GM23248 (cell line): Measurements from ENCODE around the gene HSPBP1. TPM values are rescaled to one million over a fixed set of nuclear protein-coding genes. Genes with fewer than 3 reads are reported as not detected.

Experiments used
- DNase-seq: peaks from one replicate; pipeline ENCODE4 v3.0.0-alpha.2; 2015
- H2AFZ ChIP-seq: fragments of 200-600 bp; sonication (generic); 2 replicates; pipeline ENCODE4 v1.6.1; 2016; ENCODE audit warnings: antibody characterized with exemption
- H3F3A ChIP-seq: fragments of 200-600 bp; sonication (generic); 2 replicates; pipeline ENCODE4 v1.6.1; 2016; ENCODE audit warnings: mild to moderate bottlenecking, antibody characterized with exemption, mixed run types; ENCODE audit not compliant: insufficient read depth
- H3K27ac ChIP-seq: fragments of 200-600 bp; sonication (generic); 2 replicates; pipeline ENCODE4 v1.5.1; 2016; ENCODE audit warnings: mild to moderate bottlenecking
- H3K27me3 ChIP-seq: fragments of 200-600 bp; sonication (generic); replicated peaks from 2 replicates; pipeline ENCODE4 v1.6.1; 2016; ENCODE audit warnings: mild to moderate bottlenecking; ENCODE audit not compliant: insufficient read depth
- H3K36me3 ChIP-seq: fragments of 200-600 bp; sonication (generic); 2 replicates; pipeline ENCODE4 v1.6.1; 2016; ENCODE audit warnings: low read depth, mild to moderate bottlenecking
- H3K4me1 ChIP-seq: fragments of 200-600 bp; sonication (generic); 2 replicates; pipeline ENCODE4 v1.6.1; 2016; ENCODE audit warnings: mild to moderate bottlenecking; ENCODE audit not compliant: insufficient read depth
- H3K4me2 ChIP-seq: fragments of 200-600 bp; sonication (generic); one replicate; pipeline ENCODE4 v1.6.1; 2016; ENCODE audit warnings: mild to moderate bottlenecking; ENCODE audit not compliant: unreplicated experiment
- H3K4me3 ChIP-seq: fragments of 200-600 bp; sonication (generic); 2 replicates; pipeline ENCODE4 v1.5.1; 2016; ENCODE audit warnings: mild to moderate bottlenecking
- H3K79me2 ChIP-seq: fragments of 200-600 bp; sonication (generic); 2 replicates; pipeline ENCODE4 v1.6.1; 2016; ENCODE audit warnings: mild to moderate bottlenecking; ENCODE audit not compliant: insufficient read depth
- H3K9ac ChIP-seq: fragments of 200-600 bp; sonication (generic); 2 replicates; pipeline ENCODE4 v1.6.1; 2016; ENCODE audit warnings: mild to moderate bottlenecking
- H3K9me2 ChIP-seq: fragments of 200-600 bp; sonication (generic); 2 replicates; pipeline ENCODE4 v1.6.1; 2016; ENCODE audit warnings: mixed run types, mild to moderate bottlenecking, moderate library complexity; ENCODE audit not compliant: insufficient read depth
- H3K9me3 ChIP-seq: fragments of 200-600 bp; sonication (generic); one replicate; pipeline ENCODE4 v1.6.1; 2017; ENCODE audit warnings: low read depth
- H4K20me1 ChIP-seq: fragments of 200-600 bp; sonication (generic); 2 replicates; pipeline ENCODE4 v1.6.0; 2016; ENCODE audit not compliant: insufficient read depth
- EZH2 ChIP-seq: fragments of 200-600 bp; sonication (generic); IDR thresholded peaks from 2 replicates; pipeline ENCODE4 v1.6.1; 2018; ENCODE audit warnings: antibody characterized with exemption, mild to moderate bottlenecking; ENCODE audit not compliant: insufficient read depth, poor library complexity, severe bottlenecking
- EZH2phosphoT487 ChIP-seq: fragments of 200-600 bp; sonication (generic); IDR thresholded peaks from 2 replicates; pipeline ENCODE4 v1.6.1; 2018; ENCODE audit warnings: antibody characterized with exemption, moderate library complexity, mild to moderate bottlenecking, low read depth; ENCODE audit not compliant: insufficient read depth
- WGBS, 2 experiments: methylation state at CpG; one replicate each; pipeline ENCODE4 v1.1.6; 2015 to 2017; ENCODE audit warnings: low lambda C conversion rate in 2 of 2, low coverage in 1 of 2; ENCODE audit errors: missing lambda C conversion rate in 2 of 2; 5-methylcytosine and 5-hydroxymethylcytosine counted together
- in situ Hi-C: fragments of 300-500 bp; cut with MboI; formaldehyde crosslinking; loops from 2 replicates; pipeline ENCODE4 v1.15.0; 2020
- polyA plus RNA-seq: library from polyadenylated mRNA; unstranded; fragments of >200 nt; fragmentation: Nextera tagmentation; extraction: Ambion mirVana; gene quantifications from 2 replicates; pipeline ENCODE4 v1.2.1, GENCODE V29; 2016
- total RNA-seq: library from RNA; depleted of rRNA; stranded (reverse); fragments of >200 nt; shearing (Covaris generic); gene quantifications from 2 replicates; pipeline ENCODE4 v1.2.3, GENCODE V29; 2014

The HSPBP1 gene
- total and polyA plus RNA-seq, 2 experiments from 2014 or later = 42.5 to 62.5 TPM

DNA sequence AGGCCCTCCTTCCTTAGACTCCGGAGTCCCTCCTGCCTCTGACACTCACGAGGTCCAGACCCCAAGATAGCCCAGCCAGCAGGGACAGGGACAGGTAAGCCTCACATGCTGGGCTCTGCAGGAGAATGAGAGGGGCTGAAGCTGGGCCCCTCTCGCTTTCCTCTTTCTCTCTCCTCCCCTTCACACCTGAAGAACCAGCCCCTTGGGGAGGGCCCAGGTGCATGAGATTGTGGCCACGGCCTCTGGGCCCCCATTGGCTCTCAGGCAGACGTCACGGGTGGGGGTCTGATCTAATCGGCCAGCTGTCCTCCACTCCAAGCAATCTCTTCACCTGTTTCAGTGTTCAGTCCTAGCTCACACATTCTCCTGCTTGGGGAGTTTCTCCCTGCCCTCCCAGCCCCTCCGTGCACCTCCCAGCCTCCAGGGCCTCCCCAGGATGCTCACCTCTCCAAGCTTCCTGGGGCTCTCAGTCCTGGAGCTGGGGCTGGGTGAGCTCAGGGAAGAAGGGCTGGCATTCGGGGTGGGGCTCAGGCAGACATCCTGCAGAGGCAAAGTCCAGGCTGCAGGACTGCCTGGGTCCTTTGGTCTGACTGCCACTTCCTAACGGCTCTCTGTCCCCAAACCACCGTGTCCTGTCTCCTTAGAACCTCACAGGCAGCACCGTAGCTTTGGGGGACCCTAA is 42.4 kb upstream of the HSPBP1 start:
- Histone ChIP-seq H3K9me2 (no peaks in the 10 kb centered on the region), H3K79me2 (no peaks in the 10 kb centered on the region), H3K36me3 (no peaks in the 10 kb centered on the region), H3K4me3 (no peak overlapping the region), H3K9me3 (no peaks in the 10 kb centered on the region), H3K27me3 (no peaks in the 10 kb centered on the region), H3K4me2 (no peak overlapping the region), H3F3A (no peaks in the 10 kb centered on the region), H4K20me1 (no peaks in the 10 kb centered on the region), H3K9ac (no peak overlapping the region), H3K27ac (no peak overlapping the region), H3K4me1 (peaks cover 2% of the 10 kb centered on the region), H2AFZ (no peak overlapping the region)
- TF ChIP-seq EZH2 (no peak), EZH2phosphoT487 (no peak)
- WGBS, 2 experiments = 39 to 41% methylated on average over 11 to 12 of the region's 12 CpGs
- DNase-seq = no peak
- in situ Hi-C loops = no loop called here

DNA sequence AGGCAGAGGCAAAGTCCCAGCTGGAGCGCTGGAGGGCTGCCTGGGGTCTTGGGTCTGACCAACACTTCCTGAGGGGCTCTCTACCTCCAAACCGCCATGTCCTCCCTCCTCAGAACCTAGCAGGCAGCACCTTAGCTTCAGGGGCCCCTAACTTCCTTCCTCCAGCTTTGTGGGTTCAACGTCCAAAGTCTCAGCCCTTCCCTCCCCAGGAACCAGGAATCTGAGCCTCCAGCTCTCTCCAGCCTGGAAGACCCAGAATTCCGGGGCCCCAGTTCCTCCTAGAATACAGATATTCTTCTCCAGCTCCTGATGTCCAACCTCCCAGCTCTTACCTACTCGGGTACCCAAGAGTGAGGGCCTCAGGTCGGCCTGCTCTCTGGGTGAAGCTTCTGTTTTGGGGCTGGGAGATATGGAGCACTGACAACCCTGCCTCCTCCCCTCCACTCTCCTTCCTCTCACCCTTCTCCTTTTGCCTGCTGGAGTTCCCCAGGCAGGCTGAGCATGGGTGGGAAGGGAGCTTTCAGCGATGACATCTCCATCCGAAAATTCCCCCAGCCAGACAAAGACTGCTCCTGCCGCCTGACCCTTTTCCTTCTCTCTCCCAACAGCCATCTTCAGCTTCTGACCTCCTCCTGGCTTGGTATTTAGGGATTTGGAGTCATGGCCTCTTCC is 41.7 kb upstream of the HSPBP1 start:
- in situ Hi-C loops = no loop called here

DNA sequence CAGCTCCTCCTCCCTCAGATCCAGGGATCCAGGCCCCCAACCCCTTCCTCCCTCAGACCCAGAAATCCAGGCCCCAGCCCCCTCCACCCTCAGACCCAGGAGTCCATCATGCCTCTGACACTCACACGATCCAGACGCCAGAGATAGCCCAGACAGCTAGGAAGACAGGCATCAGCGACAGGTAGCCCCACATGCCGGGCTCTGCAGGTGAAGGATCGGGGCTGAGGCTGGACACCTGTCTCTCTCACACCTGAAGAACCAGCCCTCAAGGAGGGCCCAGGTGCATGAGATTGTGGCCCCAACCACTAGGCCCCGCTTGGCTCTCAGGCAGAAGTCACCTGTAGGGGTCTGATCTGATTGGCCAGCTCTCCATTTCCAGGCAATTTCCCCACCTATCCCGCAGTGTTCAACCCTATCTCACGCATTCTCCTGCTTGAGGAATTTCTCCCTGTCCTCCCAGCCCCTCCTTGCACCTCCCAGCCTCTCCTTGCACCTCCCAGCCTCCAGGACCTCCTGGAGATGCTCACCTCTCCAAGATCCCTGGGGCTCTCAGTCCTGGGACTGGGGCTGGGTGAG is 41.0 kb upstream of the HSPBP1 start:
- no peak overlapping the region for H3K4me2 ChIP-seq
- H3K27me3 ChIP-seq = no peaks in the 10 kb centered on the region
- H3K4me3 ChIP-seq = no peak overlapping the region
- TF ChIP-seq EZH2phosphoT487 = no peak
- no peak for TF ChIP-seq EZH2
- no peaks in the 10 kb centered on the region for H3K79me2 ChIP-seq
- no peaks in the 10 kb centered on the region for H3K9me3 ChIP-seq
- H3F3A ChIP-seq = no peaks in the 10 kb centered on the region
- no peak overlapping the region for H2AFZ ChIP-seq
- no peaks in the 10 kb centered on the region for H3K9me2 ChIP-seq
- WGBS, 2 experiments = 81 to 82% methylated on average over 8 of the region's 8 CpGs
- H3K36me3 ChIP-seq = no peaks in the 10 kb centered on the region
- H3K9ac ChIP-seq = no peak overlapping the region
- no peak for DNase-seq
- no peaks in the 10 kb centered on the region for H3K4me1 ChIP-seq
- H4K20me1 ChIP-seq = no peaks in the 10 kb centered on the region
- H3K27ac ChIP-seq = no peak overlapping the region
- in situ Hi-C loops = no loop called here

More for the DNA sequence above, 41.7 kb upstream of the HSPBP1 start:
- no peak for TF ChIP-seq EZH2phosphoT487
- TF ChIP-seq EZH2 = no peak
- H3K9ac ChIP-seq = no peak overlapping the region
- H3K4me3 ChIP-seq = no peak overlapping the region
- no peaks in the 10 kb centered on the region for H4K20me1 ChIP-seq
- no peaks in the 10 kb centered on the region for H3K27me3 ChIP-seq
- H3K36me3 ChIP-seq = no peaks in the 10 kb centered on the region
- H3K4me2 ChIP-seq = no peak overlapping the region
- H3K9me3 ChIP-seq = no peaks in the 10 kb centered on the region
- DNase-seq = no peak
- no peak overlapping the region for H2AFZ ChIP-seq
- no peaks in the 10 kb centered on the region for H3K79me2 ChIP-seq
- H3K4me1 ChIP-seq = no peaks in the 10 kb centered on the region
- no peaks in the 10 kb centered on the region for H3K9me2 ChIP-seq
- WGBS, 2 experiments = 70 to 71% methylated on average over 8 to 9 of the region's 9 CpGs
- no peaks in the 10 kb centered on the region for H3F3A ChIP-seq
- no peak overlapping the region for H3K27ac ChIP-seq

DNA sequence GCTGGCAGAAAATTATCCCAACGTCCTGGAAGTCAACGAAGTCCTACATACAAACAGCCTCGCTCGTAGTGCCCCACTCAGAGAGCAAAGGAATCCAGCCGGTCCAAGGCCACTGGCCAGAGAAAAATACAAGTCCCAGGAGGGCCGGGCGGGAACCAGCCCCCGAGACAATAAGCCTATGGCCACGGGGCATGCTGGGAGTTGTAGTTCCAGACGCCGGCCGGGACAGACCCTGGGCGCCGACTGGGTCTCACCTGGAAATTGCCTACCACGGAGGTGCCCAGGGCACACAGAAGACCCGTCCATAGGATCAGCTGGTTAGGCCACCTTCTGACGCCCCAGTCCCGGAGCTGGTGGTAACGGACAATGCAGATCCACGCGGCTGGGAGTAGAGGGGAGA is 39.9 kb upstream of the HSPBP1 start:
- H3K9ac ChIP-seq = no peak overlapping the region
- in situ Hi-C loops = no loop called here
- no peaks in the 10 kb centered on the region for H3F3A ChIP-seq
- no peaks in the 10 kb centered on the region for H4K20me1 ChIP-seq
- whole genome bisulfite sequencing, 2 experiments = 8 to 9% methylated on average over 20 to 21 of the region's 21 CpGs
- peak overlapping the region; percentile 68 for H2AFZ ChIP-seq
- H3K4me2 ChIP-seq = no peak overlapping the region
- H3K4me3 ChIP-seq = no peak overlapping the region
- no peak overlapping the region for H3K27ac ChIP-seq
- H3K9me2 ChIP-seq = no peaks in the 10 kb centered on the region
- no peaks in the 10 kb centered on the region for H3K36me3 ChIP-seq
- peak; percentile 72 for DNase-seq
- no peaks in the 10 kb centered on the region for H3K27me3 ChIP-seq
- no peaks in the 10 kb centered on the region for H3K4me1 ChIP-seq
- no peak for TF ChIP-seq EZH2
- no peak for TF ChIP-seq EZH2phosphoT487
- no peaks in the 10 kb centered on the region for H3K79me2 ChIP-seq
- H3K9me3 ChIP-seq = no peaks in the 10 kb centered on the region
